Head of caudate nucleus (tissue), 42 donors: Measurements from ENCODE around the gene F3.

Experiments
- DNase-seq, 42 donors: peaks; one replicate each; pipeline versions ENCODE4 v3.0.0 to v3.0.0-alpha.2; 2020 to 2021; ENCODE audit warnings: mixed read lengths in 7 of 42
- intact Hi-C: fragments of 100-400 bp; cut with DNase I; formaldehyde crosslinking; loops from one replicate; pipeline ENCODE4 v1.15.0; 2022

Gene F3

DNA sequence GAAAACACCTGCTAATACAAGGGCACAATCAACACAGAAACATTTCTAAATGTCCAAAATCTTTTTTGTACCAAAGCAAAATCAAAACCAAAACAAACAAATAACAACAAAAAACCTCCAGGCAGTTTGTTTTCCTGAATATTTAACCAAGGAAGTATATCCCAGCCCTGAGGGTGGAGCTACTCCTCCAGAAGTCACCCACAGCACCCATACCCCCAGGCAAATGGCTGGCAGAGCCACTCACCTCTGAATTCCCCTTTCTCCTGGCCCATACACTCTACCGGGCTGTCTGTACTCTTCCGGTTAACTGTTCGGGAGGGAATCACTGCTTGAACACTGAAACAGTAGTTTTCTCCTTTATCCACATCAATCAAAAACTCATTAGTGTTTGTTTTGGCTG, 9.5 kb downstream of the F3 start:
- intact Hi-C loops = no loop called here
- DNase-seq = peak in 1 of 42 donors; percentile 19

DNA sequence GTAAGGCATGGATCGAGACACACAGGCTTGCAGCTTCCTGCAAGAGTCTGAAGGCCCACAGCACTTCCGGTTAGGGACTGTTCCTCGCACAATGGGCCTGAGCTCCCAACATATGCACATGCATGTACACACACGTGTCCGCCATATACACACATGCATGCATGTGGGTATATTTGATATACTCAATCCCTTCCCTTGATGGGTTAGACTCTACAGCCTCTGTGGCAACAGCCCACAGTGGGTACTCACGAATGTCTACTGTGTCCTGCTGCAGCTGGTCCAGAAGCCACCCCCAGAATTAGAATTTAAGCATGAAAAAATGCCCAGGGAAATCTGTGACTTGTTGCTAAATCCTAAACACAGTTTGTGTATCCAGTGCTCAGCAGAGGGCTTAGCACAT, 9.9 kb downstream of the F3 start:
- no peak for DNase-seq
- intact Hi-C loops = no loop called here

DNA sequence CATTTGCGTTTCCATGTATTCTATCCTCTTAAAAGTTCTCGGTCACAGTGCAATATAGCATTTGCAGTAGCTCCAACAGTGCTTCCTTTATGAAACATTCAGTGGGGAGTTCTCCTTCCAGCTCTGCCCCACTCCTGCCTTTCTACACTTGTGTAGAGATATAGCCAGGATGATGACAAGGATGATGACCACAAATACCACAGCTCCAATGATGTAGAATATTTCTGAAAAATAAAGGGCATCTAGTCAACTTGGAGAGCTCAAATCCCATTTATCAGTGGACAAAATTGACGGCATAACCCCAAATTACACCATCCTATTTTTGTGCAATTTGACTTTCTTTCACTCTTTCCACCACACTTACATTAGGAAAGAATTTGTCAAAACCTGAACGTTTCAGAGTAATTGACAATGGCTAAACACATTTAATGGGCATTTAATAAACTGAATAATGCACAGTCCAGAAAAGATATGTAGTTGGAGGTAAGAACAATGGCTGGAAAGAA, 11.1 kb downstream of the F3 start:
- intact Hi-C loops = no loop called here
- DNase-seq = no peak

DNA sequence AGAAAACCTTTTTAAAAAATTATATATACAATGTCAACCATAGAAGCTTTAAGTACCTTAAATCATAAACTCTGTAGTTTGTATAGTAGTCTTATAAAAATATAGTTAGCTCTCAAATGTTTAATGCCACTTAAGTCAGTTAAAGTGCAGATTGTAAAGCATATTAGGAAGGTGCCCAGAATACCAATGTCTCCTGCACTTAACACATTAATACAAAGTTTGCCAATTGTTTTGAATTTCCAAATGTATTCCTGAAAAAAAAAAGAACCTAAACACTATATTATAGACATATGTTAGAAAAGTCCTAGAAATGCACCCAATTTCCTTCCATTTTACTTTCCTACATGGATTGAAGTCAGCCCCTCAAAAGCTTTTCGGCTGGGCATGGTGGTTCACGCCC, 12.1 kb downstream of the F3 start:
- intact Hi-C loops = loop anchor here (5.0 kb wide), 1 partner anchor 278 kb away; no protein-coding TSS in a partner anchor
- no peak for DNase-seq

DNA sequence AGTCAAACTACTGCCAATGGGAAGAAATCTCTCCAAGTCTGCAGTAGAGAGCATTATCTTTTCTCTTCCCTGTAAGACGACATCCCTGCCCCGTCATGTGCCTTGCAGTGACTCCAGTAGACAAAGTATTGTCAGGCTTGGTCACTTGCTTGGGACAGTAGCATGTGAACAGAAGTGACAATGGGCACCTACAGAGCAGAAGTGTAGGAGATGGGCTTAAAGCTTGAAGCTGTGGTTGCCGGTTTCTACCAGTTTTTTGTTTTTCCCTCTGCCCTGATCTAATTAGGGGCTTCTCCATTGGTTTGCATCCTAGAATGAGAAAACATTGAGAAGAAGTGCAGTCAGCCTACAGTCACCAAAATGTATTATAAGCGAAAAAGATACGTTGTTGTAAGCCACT, 12.7 kb downstream of the F3 start:
- DNase-seq = no peak
- intact Hi-C loops = loop anchor here (5.0 kb wide), 1 partner anchor 278 kb away; no protein-coding TSS in a partner anchor

DNA sequence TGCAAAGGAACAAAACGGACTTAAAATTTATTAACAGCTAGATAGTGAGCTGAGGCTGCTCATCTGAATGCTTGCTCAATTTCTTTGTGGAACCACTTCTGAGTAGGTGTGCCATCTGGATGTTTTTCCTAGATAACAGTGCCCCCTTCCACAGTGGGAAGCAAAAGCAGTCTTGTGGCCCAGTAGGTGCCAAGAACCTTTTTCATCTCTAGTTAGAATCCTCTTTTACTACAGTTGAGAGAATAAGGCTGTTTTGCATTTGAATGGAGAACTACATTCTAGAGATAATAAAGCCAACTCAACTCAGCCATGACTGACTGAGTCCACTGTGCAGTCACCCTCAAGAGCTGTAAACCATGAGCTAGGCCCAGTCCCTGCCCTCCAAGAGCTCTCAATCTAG, 13.3 kb downstream of the F3 start:
- intact Hi-C loops = loop anchor here (5.0 kb wide), 1 partner anchor 279 kb away; no protein-coding TSS in a partner anchor
- no peak for DNase-seq

DNA sequence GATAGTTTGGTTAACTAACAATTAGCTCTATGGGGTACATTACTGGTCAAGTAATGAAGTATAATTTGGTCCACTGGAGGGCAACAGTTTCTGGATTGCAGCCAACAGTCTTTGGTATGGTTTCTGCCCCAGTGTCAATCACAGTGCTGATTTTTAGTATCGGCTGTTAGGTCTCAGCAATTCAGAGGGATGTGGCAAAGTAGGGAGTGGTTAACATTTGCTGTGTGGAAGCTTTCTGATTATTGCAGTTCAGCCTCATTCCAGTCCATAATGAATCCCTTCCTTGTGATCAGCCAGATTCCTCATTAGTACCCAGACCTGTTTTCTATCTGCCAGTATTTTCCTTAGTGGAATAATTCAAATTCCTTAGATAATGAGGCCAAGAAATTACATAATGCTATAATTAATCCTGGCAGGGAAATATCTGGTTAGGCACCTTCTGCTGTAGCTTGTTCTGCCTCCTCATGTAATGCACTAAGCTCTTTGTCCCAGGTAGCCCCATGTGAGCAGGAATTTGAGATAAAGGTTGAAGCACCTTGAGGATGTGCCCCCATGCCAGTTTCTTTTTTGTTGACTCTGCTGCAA, 14.0 kb downstream of the F3 start:
- intact Hi-C loops = loop anchor here (5.0 kb wide), 1 partner anchor 280 kb away; no protein-coding TSS in a partner anchor
- peak in 1 of 42 donors; percentile 20 for DNase-seq

DNA sequence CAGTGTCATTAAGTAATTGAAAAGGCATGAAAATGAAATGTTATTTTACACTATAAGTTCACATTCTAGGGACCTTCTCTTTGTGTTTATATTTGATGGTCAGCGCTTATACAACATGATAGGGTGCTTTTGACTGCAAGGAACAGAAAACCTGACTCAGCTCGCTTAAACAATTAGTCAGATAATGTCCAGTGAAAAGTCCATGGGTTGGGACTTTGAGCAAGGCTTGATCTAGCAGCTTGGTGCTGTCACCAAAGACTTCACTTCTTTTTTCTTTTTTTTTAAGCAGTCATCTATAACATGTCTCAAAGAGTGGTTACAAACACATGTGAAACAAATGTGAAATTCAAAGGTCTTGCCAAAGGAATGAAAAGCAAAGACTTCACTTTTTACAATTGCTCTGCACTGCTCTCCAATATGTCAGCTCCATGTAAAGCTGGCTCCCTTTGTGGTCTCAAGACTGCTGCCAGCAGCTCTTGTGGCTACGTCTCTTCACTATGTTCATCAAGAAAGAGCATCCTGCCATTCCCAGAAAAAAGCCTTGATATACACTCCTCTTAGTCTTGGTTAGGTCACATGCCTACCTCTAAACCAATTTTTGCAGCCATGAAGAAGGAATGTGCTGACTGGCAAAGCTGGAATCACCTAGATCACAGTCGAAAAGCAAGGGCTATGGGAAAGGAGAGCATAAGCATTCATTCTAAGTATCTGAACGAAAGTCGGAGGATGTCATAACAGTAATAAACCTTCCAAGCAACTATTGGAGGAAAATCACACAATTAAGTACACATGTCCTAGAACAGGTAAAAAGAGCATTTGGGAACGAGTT, 15.2 kb downstream of the F3 start:
- DNase-seq = no peak
- intact Hi-C loops = loop anchor here (5.0 kb wide), 1 partner anchor 281 kb away; no protein-coding TSS in a partner anchor

DNA sequence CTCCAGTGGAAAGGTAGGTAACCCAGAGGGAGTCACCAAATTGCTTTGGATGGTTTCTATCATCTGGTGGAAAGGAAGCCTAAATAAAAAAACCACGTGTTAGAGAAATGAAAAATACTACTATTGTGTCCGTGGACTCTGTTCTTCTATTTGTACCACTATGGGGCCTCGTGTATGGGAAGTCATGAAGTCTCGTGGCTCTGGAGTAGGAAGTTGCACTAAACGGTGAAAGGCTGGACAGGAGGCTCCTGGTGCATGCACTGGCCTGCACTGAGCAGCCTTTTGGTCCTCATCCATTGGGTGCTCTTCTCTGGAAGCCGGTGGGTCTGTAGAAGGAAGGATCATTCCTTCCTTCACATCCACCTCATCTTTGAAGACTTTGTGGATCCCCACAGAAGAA, 17.0 kb downstream of the F3 start:
- intact Hi-C loops = no loop called here
- no peak for DNase-seq

DNA sequence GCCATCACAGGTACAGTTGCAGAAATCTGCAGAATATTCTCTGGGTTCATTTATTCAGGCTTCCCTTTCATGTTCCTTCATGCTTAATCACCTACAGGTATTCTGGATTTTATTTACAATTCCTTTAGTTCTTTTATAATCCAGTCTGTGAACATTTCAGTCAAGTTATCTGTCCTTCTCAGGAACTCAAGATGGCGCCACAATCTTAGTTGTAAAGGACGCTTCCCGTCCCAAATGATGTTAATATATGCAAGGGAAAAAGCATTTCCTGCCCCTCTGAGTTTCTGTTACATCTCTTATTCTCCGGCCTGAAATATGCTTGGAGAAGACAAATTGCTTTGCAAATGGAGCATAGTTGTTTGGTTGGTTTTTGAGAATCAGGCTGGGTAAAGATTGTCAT, 19.3 kb downstream of the F3 start:
- intact Hi-C loops = no loop called here
- peak in 11 of 42 donors; percentile 14 to 63 (median 32) for DNase-seq

DNA sequence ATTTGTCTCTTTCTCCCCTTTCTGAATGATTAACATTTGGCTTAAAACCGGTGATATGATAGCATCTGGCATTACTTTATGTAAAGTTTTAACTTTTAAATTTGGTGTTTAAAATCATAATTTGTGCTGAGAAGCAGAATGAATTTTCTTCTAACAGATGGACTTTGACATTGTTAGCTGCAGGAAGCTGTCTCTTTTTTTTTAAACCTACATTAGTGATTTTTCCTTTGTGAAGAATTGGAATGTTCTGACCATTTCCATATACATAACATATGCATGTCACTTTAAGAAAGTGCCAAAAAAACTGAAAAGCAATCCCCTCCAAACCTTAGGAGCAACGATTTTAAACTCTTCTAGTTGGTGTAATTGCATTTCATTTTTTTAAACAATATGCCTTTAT, 22.2 kb downstream of the F3 start:
- DNase-seq = no peak
- intact Hi-C loops = no loop called here

DNA sequence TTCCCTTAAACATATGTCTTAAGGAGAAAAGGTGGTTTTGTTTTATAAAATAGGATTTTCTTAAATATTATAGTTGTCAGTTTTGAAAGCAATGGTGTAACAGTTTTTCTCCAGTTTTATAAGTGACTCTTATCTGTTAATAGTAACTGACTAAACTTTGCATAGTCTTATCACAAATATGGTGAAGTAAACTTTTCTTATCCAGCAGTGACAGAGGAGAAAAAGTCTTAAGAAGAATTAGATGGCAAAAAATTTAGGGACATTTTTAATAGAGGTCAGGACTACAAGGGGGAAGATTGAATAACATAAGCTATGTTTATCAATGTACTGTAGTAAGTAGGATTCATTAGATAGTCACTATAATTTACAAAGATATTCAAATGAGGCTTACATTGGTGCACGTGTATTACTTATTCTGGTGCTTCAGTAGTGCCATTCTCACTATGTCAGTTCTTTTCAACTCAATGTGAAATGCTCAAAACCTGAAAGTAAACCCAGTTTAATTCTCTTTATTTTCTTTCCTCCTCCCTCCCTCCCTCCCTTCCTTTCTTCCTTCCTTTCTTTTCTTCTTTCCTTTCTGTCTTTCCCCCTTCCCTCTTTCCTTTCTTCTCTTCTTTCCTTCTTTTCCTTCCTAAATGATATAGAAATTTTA, 26.1 kb downstream of the F3 start:
- DNase-seq = no peak
- intact Hi-C loops = no loop called here

DNA sequence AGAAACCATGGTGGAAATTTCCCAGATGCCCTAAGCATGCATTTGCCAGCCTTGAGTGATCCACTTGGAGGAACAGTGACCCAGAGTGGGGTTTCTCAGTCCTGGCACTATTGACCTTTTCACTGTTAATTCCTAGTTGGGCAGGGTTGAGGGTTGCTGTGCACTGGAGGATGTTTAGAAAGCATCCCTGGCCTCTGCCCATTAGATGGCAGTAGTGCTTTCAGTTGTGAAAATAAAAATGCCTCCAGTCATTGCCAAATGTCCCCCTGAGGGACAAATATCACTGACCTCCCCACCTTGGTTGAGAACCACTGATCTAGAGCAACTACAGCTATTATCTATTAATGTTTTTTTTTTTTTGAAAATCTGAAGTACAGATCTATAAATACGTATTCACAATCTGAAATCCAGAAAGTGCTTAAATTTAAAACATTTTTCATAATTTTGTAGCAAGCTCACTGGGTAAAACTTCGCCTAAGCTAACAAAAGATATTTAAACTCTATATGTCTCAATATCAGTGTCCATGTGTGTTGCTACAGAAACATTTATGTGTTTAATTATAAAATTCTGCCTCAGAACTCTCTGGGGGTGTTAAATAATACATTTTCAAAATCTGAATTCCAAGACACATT, 27.3 kb downstream of the F3 start:
- DNase-seq = peak in 20 of 42 donors; percentile 21 to 73 (median 37)
- intact Hi-C loops = no loop called here

DNA sequence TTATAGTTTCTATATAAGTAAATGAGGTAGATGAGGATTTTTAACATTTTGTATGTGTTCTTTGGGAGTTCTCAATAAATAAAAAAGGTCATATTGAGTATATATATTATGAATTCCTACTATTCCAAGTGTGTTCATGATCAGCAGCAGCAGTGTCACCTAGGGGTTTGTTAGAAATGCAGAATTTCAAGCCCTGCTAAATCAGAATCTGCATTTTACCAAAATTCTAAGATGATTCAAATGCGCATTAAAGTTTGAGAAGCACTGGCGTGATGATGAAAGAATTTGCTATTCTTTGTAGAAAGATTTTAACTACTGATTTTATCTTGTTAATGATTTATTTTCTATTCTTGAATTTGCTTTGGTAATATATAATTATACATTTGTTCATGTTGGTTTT, 28.7 kb downstream of the F3 start:
- intact Hi-C loops = no loop called here
- no peak for DNase-seq

DNA sequence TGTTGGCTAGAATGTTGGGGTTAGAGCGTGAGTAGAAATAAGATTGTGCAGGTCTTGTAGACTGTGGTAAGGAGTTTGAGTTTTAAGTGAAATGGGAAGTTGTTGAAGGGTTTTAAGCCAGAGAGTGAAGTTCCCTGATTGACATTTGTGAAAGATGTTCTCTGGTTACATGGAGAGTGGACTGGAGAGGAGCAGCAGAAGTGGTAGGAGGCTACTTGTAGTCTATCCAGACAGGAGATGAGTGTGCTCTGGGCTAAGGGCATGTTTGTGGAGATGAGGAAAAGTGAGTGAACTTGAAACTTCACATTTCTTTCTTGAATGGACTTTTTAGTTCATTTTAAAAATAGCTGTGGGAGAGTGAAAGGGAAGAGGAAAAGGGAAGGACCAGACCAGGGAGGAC, 37.0 kb downstream of the F3 start:
- no peak for DNase-seq
- intact Hi-C loops = no loop called here

DNA sequence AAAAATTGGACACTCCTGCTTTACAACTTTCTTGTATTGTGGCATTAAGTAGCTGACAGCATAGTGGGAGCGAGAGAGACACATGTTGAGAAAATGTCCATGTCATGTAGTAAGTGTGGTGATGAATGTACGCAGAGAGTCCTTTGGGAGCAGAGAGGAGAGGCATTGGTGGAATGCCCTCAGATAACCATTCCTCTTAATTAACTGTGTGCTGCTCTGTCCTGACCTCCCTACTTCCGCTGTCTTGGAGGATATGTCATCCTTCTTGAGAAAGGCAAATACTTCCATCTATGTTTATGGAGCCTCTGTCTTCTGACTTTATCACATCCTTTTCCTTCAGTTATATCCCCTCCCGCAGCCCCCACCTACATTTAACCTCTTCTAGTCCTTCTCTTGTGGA, 38.4 kb downstream of the F3 start:
- intact Hi-C loops = no loop called here
- no peak for DNase-seq

DNA sequence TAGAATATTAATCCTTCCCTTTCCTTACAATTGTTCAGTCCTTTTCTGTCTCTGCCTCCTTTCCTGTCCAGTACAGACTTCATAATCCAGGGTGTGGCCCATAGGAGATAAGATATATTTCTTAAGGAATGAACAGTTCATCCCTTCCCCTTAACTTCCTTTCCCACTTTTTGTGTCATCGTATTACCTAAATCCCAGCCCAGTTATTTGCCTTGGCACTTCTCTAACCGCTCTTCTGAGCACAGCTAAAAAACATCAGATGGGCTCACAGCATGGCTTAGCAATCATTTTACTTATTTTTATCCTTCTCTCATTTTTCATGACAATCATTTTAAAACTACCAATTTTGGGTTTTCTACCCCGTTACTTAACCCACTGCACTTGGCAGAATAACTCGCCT, 39.6 kb downstream of the F3 start:
- intact Hi-C loops = no loop called here
- no peak for DNase-seq

DNA sequence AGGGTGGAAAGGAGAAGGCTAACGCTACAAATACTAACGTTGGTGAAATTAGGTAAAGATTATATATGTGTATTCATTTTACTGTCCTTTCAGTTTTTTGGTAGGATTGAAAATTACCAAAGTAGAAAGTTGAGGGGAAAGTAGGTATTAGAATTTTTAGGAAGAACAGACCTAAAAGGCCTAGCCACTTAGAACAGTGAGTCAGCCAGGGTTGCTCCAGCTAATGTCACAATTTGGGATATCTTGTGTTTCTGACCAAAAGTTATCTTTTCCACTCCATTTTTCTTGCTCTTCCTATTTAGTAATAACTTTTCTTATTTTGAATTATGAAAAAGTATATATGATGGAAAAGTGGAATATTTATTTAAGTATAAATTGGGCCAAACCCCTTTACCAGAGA, 40.1 kb downstream of the F3 start:
- intact Hi-C loops = no loop called here
- DNase-seq = no peak

DNA sequence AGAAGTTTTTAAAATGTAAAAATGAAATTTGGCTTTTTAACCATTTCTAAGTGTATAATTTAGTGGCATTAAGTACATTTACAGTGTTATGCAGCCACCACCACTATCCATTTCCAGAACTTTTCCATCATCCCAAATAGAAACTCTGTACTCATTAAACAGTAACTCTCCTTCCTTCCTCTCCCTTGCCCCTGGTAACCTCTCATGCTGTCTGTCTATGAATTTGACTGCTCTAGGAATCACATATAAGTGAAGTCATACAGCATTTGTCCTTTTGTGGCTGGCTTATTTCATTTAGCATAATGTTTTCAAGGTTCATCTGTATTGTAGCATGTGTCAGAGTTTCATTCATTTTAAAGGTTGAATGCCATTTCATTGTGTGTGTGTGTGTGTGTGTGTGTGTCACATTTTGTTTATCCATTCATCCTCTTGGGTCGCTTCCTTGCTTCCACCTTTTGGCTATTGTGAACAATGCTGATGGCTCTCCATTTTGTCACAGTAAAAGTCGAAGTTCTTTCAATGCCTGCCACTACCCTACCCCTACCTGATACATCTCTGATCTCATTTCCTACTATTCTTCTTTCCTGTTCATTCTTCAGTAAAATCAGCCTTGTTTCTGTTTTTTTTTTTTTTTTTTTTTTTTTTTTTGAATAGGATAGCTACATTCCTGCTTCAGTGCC, 45.3 kb downstream of the F3 start:
- no peak for DNase-seq
- intact Hi-C loops = no loop called here
